K562 (cell line): ENCODE data around the gene SLC38A10. TPM values are rescaled to one million over a fixed set of nuclear protein-coding genes. Genes with fewer than 3 reads are reported as not detected.

Experiments used
- AFF1 ChIP-seq, 2 experiments: fragments of 450-650 bp; IDR thresholded peaks; 2 replicates each; pipeline ENCODE4 v1.6.1; 2018; ENCODE audit warnings: mild to moderate bottlenecking in 2 of 2, low read depth in 1 of 2; ENCODE audit not compliant: partially characterized antibody in 2 of 2
- CBFA2T3 ChIP-seq: fragments of 450-650 bp; IDR thresholded peaks from 2 replicates; pipeline ENCODE4 v1.6.1; 2017
- ERF ChIP-seq: fragments of 450-650 bp; formaldehyde crosslinking; IDR thresholded peaks from 2 replicates; pipeline ENCODE4 v1.4.0; 2020; ENCODE audit warnings: mild to moderate bottlenecking, mixed read lengths
- FIP1L1 ChIP-seq: fragments of 200-400 bp; formaldehyde crosslinking; IDR thresholded peaks from 2 replicates; pipeline ENCODE4 v1.6.1; 2018; ENCODE audit warnings: mild to moderate bottlenecking, low read depth, low read length; ENCODE audit not compliant: poor library complexity, severe bottlenecking
- GATA2 ChIP-seq: sonication (generic); formaldehyde crosslinking; IDR thresholded peaks from 2 replicates; pipeline ENCODE4 v1.4.0; 2020; ENCODE audit warnings: mild to moderate bottlenecking, missing genetic modification reagents
- GTF2E2 ChIP-seq: fragments of 200-800 bp; sonication (Bioruptor generic); IDR thresholded peaks from 2 replicates; pipeline ENCODE4 v1.6.1; 2016; ENCODE audit warnings: missing genetic modification characterization, missing compliant biosample characterization
- LARP7 ChIP-seq: fragments of 450-650 bp; IDR thresholded peaks from 2 replicates; pipeline ENCODE4 v1.6.1; 2016
- NCOA4 ChIP-seq: fragments of 450-650 bp; IDR thresholded peaks from 2 replicates; pipeline ENCODE4 v1.6.1; 2018; ENCODE audit warnings: mild to moderate bottlenecking; ENCODE audit not compliant: partially characterized antibody
- OTX1 ChIP-seq: fragments of 450-650 bp; formaldehyde crosslinking; IDR thresholded peaks from 2 replicates; pipeline ENCODE4 v1.4.0; 2022; ENCODE audit warnings: mild to moderate bottlenecking
- REST ChIP-seq, 2 experiments: fragments of 450-650 bp; formaldehyde crosslinking in 1 of 2; IDR thresholded peaks; 2 replicates each; pipeline versions ENCODE4 v1.4.0 to v1.6.1; 2014 to 2020; ENCODE audit warnings: mild to moderate bottlenecking in 2 of 2, borderline replicate concordance in 1 of 2, low read depth in 1 of 2
- ZNF134 ChIP-seq: fragments of 250-450 bp; sonication (Bioruptor Pico); conservative IDR thresholded peaks from 2 replicates; pipeline ENCODE4 v1.4.0; 2020
- polyA plus RNA-seq, 8 experiments: library from polyadenylated mRNA; depleted of rRNA in 4 of 8; stranded (reverse) in 5 of 8; unstranded in 3 of 8; fragments of >200 nt; fragmentation: Nextera tagmentation in 2 of 8; fragmentation: Illumina TruSeq in 1 of 8; extraction: Ambion mirVana in 2 of 8; extraction: Trizol in 1 of 8; gene quantifications; 2 replicates each; pipeline versions ENCODE4 v1.2.1 to v1.2.3, GENCODE V29; 2011 to 2014; ENCODE audit warnings: inconsistent platforms in 1 of 8, missing spikeins in 1 of 8
- total RNA-seq, 7 experiments: library from RNA; depleted of rRNA in 6 of 7; stranded (reverse); fragments of >200 nt in 6 of 7; fragmentation: Illumina TruSeq in 2 of 7; extraction: Trizol in 2 of 7; gene quantifications; 2 replicates each; pipeline versions ENCODE4 v1.2.1 to v1.2.3, GENCODE V29; 2011 to 2021; ENCODE audit warnings: low replicate concordance in 1 of 7

SLC38A10 gene
- total and polyA plus RNA-seq, 9 of the 15 experiments (the other 6 are each of a cell fraction or from before 2014, with no cell fraction given) = 0.45 to 54.2 (median 13.8) TPM

- no peak for TF ChIP-seq REST (IDR thresholded peaks at IDR 0.05; ENCODE audit: borderline replicate concordance)
- TF ChIP-seq REST (CRISPR knock-in tag; IDR thresholded peaks at IDR 0.05; ENCODE audit: low read depth) = no peak
- no peak for TF ChIP-seq AFF1 (IDR thresholded peaks at IDR 0.05; ENCODE audit: low read depth in 1 of 2, partially characterized antibody in 2 of 2)
- TF ChIP-seq GTF2E2 (tag) = peak; percentile 77; the same call in 1 of the 2 replicates
- peak; percentile 10; the same call in 1 of the 2 replicates for TF ChIP-seq ERF (CRISPR knock-in tag)
- TF ChIP-seq FIP1L1 = peak; percentile 75
- no peak for TF ChIP-seq LARP7
- TF ChIP-seq CBFA2T3 = no peak
- TF ChIP-seq ZNF134 (CRISPR knock-in tag) = no peak
- no peak for TF ChIP-seq NCOA4
- no peak for TF ChIP-seq OTX1 (CRISPR knock-in tag)
- TF ChIP-seq GATA2 (CRISPR knock-in tag) = no peak
- TF ChIP-seq, all 486 proteins: peak for 120
Measured at GRCh38 chr17:81295031-81295675, at the start of gene SLC38A10 (continued).
